HL-60 (cell line): ENCODE measurements around the gene ADAMTS2.

Experiments
- CTCF ChIP-seq: IDR thresholded peaks from one replicate; pipeline ENCODE4 v1.5.1; 2011; ENCODE audit warnings: low read length, control low read depth, inconsistent platforms; ENCODE audit not compliant: insufficient read depth
- GABPA ChIP-seq: IDR thresholded peaks from 2 replicates; pipeline ENCODE4 v1.6.1; 2012; ENCODE audit warnings: low read depth
- POLR2AphosphoS5 ChIP-seq: IDR thresholded peaks from 2 replicates; pipeline ENCODE4 v1.6.1; 2012; ENCODE audit warnings: low read depth
- TF ChIP-seq, protein P1 (sequence below): IDR thresholded peaks from 2 replicates; pipeline ENCODE4 v1.6.1; 2012; ENCODE audit warnings: low read depth; ENCODE audit not compliant: insufficient replicate concordance

DNA sequence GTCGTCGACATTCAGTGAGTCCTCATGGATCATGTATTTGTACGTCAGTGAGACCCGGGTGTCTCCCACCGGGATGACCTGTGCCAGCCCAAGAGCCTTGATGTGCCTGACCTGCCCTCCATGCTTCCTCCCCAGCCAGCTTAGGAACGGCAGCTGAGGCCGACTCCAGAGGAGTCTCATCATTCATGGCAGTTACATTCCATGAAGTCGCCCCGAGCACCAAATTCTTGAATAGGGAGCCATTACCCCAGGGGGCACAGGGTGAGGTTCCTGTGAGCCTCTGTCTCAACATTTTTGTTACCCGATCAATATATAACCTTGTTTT is 217.3 kb downstream of the ADAMTS2 start:
- TF ChIP-seq, protein P1, sequence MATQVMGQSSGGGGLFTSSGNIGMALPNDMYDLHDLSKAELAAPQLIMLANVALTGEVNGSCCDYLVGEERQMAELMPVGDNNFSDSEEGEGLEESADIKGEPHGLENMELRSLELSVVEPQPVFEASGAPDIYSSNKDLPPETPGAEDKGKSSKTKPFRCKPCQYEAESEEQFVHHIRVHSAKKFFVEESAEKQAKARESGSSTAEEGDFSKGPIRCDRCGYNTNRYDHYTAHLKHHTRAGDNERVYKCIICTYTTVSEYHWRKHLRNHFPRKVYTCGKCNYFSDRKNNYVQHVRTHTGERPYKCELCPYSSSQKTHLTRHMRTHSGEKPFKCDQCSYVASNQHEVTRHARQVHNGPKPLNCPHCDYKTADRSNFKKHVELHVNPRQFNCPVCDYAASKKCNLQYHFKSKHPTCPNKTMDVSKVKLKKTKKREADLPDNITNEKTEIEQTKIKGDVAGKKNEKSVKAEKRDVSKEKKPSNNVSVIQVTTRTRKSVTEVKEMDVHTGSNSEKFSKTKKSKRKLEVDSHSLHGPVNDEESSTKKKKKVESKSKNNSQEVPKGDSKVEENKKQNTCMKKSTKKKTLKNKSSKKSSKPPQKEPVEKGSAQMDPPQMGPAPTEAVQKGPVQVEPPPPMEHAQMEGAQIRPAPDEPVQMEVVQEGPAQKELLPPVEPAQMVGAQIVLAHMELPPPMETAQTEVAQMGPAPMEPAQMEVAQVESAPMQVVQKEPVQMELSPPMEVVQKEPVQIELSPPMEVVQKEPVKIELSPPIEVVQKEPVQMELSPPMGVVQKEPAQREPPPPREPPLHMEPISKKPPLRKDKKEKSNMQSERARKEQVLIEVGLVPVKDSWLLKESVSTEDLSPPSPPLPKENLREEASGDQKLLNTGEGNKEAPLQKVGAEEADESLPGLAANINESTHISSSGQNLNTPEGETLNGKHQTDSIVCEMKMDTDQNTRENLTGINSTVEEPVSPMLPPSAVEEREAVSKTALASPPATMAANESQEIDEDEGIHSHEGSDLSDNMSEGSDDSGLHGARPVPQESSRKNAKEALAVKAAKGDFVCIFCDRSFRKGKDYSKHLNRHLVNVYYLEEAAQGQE, result no peak
- TF ChIP-seq CTCF, result no peak
- TF ChIP-seq GABPA, result no peak
- no peak for TF ChIP-seq POLR2AphosphoS5
